Tracheal epithelial cell (primary cell): ENCODE data around the gene TMUB2. TPM values are rescaled to one million over a fixed set of nuclear protein-coding genes. Genes with fewer than 3 reads are reported as not detected.

Source experiments
- total RNA-seq: library from RNA; depleted of rRNA; stranded (reverse); fragments of >200 nt; gene quantifications from 2 replicates; pipeline ENCODE4 v1.2.1, GENCODE V29; 2014

The TMUB2 gene
- total RNA-seq, result 16.8 and 21.4 TPM in 2 replicates

DNA sequence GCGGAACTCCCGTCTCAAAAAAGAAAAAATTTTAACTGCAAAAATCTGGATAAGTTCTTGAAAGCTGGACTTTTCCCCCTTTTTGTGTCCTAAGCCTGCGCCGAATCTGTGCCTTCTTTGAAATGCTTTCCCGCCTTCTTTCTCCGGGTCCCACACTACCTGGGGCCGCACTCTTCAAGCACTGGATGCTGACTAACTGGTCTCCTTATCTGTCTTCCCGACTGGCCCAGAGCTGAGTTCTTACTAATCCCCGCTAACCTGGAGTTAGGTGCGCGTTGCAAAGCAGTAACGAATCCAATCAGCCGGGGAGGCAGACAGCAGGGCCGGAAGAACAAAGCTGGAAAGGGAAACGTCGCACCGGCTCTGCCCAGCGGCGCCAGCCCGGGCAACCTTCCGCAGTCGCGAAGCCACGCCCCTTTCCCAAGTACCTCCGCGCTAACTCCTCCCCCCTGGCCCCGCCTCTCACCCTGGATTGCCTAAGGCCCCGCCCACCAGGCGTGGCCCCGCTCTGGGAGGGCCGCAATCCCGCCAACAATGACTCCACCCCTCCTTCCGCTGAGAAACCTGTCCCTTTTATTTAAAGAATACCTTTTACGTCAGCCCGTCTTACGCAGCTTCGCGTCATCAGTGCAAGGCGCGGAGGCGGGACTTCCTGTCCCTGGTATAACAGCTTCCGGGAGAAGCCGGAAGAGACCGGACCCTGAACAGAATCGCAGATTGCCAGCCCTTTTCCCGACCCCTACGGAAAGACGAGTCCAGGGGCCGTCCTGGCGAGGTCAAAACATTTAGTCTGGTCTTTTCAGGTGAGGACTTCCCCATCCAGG is at the start of gene TMUB2:
Gene TMUB2, plus strand, starts transcription at position 666 of the 824 bp plus-strand sequence. CDS start 737 bp downstream, outside the sequence.

DNA sequence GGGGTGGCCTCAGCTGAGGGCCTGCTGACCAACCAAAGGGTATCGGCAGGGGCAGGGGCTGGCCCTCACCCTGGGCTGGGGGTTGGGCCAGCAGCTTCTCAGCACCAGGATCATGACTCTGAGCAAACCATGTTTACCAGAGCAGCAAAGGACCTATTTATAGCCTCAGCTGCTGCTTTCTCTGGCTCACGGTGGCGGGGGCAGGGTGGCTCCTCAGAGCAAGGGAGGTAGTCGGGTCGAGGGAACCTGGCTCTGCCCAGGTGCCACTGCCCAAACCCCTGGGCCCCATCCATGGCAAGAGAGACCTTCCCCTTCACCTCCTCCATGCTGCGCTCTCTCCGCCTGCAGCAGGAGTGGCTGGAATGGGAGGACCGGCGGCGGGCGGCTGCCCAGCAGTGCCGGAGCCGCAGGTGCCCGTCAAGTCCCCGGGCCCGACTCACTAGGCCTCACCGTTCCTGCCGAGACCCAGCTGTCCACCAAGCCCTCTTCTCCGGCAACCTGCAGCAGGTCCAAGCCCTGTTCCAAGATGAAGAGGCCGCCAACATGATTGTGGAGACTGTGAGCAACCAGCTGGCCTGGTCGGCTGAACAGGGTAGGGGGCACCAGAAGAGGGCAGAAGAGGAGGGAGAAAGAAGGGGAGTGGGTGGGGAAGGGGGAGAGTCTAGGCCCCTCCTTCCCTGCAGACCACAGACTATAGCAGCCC is 16.1 kb upstream of the TMUB2 start, which contains the start of gene ASB16:
Gene ASB16, plus strand, starts transcription at position 206 of the 703 bp plus-strand sequence. Its CDS starts 86 bp downstream, at position 292.

DNA sequence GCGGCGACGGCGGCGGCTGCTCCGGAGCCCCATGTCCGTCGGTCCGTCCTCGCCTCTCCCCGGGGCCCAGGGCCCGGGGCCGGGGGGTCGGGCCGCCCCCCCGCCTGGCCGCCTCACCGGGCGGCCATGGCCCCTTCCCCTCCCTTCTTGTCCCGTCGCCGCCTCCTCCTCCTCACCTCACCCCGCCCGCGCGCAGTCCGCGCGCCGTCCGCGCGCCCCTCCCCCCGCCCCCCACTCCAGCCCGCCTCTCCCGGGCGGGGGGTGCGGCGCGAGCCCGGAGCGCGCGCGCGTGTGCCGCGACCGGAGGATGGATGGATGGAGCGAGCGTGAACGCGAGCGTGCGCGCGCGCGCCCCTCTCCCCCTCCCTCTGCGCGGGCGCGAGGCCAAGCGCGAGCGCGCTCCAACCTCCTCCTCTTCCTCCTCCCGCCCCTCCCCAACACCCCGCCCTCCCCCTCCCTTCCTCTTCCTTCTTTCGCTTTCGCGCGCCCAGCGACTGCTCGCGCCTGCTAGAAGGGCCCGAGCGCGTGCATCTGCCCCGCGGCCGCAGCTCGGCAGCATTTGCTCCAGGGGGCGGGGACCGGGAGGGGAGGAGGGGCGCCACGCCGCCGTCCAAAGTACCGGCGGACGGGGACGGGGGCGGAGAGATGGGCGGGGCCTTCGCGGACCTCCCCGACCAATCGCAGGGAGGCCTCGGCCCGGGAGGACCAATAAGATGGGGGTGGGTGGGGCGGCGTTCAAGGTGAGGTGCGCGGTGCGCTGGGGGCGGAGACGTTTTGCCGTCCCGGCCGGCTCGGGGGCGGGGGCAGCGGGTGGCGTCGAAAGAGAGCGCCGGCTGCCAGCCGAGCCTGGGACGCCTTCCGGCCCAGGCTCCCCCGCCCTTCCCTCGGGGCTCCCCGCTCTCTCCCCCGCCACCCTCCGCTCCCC is 13.0 kb downstream of the TMUB2 start, which contains the start of gene ATXN7L3:
Gene ATXN7L3, minus strand, starts transcription at position 332 of the 925 bp plus-strand sequence. CDS start 1,814 bp downstream, outside the sequence.

DNA sequence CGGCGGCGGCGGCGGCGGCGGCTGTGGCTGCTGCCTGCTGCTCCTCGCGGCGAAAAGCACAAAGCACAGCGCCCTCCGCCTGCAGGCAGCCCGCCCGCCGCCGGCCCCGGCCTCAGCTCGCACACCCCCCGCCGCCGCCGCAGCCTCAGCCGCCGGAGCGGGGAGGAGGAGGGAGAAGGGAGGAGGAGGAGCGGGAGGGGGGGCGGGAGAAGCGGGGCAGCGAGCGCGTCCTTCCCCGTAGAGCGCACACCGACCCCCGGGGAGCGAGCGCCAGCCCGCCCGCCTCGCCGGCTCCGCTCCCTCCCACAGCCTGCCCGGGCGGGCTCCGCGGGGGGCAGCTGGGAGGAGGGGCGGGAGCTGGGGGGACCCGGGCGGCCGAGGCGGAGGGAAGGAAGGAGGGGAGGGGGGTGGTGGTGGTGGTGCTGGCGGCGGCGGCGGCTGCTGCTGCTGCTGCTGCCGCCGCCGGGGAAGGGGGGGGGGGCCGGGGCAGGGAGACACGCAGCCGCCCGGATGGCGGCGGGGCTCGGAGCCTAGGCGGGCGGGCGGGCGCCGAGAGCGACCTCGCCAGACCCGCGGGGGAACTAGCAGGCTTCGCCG is 32.9 kb downstream of the TMUB2 start, which contains the start of gene UBTF:
Gene UBTF, minus strand, starts transcription at position 60 of the 597 bp plus-strand sequence. CDS start 1,446 bp downstream, outside the sequence.

Other genes with a start within 250 kb of the TMUB2 start
- gene PPY, start 244.5 kb upstream of the TMUB2 start, total RNA-seq, result not detected in 2 replicates
- gene PYY, start 233.0 kb upstream of the TMUB2 start, total RNA-seq, result 2.1 TPM in 1 of 2 replicates, not detected in the other
- gene NAGS, start 182.3 kb upstream of the TMUB2 start, total RNA-seq, result 31.1 and 33.7 TPM in 2 replicates
- 75.9 and 104 TPM in 2 replicates for gene TMEM101, start 172.0 kb upstream of the TMUB2 start, total RNA-seq
- gene LSM12, start 120.3 kb upstream of the TMUB2 start, total RNA-seq, result 32.5 and 33.7 TPM in 2 replicates
- 6.2 and 13.7 TPM in 2 replicates for gene G6PC3, start 116.2 kb upstream of the TMUB2 start, total RNA-seq
- 28.4 and 39.4 TPM in 2 replicates for gene HDAC5, start 63.3 kb upstream of the TMUB2 start, total RNA-seq
- 0.43 and 0.48 TPM in 2 replicates for gene HROB, start 45.0 kb upstream of the TMUB2 start, total RNA-seq
- gene ASB16, start 16.3 kb upstream of the TMUB2 start, total RNA-seq, result not detected in 2 replicates
- gene ATXN7L3, start 12.9 kb downstream of the TMUB2 start, total RNA-seq, result 33.0 and 46.9 TPM in 2 replicates
- 22.2 and 28.6 TPM in 2 replicates for gene UBTF, start 32.7 kb downstream of the TMUB2 start, total RNA-seq
- gene SLC4A1, start 81.2 kb downstream of the TMUB2 start, total RNA-seq, result not detected in 2 replicates
- 0.21 and 0.96 TPM in 2 replicates for gene RUNDC3A, start 121.6 kb downstream of the TMUB2 start, total RNA-seq
- 111 and 155 TPM in 2 replicates for gene SLC25A39, start 137.9 kb downstream of the TMUB2 start, total RNA-seq
- gene GRN, start 158.3 kb downstream of the TMUB2 start, total RNA-seq, result 481 and 614 TPM in 2 replicates
- 1.5 and 3.6 TPM in 2 replicates for gene FAM171A2, start 176.9 kb downstream of the TMUB2 start, total RNA-seq
- gene ITGA2B, start 202.7 kb downstream of the TMUB2 start, total RNA-seq, result not detected in 2 replicates